OCI-LY1 (cell line): ENCODE measurements around the gene TMEM208.

Source experiments
- H2AFZ ChIP-seq: fragments of 200-600 bp; sonication (generic), shearing (Covaris generic); 2 replicates; pipeline ENCODE4 v1.6.0; 2014; ENCODE audit warnings: antibody characterized with exemption, mild to moderate bottlenecking, low read length
- H3F3A ChIP-seq: fragments of 200-600 bp; sonication (generic), shearing (Covaris generic); 2 replicates; pipeline ENCODE4 v1.6.0; 2014; ENCODE audit warnings: mild to moderate bottlenecking, antibody characterized with exemption, low read length, moderate library complexity; ENCODE audit not compliant: insufficient read depth
- H3K27ac ChIP-seq: fragments of 200-600 bp; sonication (generic); 2 replicates; pipeline ENCODE4 v1.5.1; 2014; ENCODE audit warnings: low read length, mixed run types, mild to moderate bottlenecking, low read depth; ENCODE audit not compliant: poor library complexity, severe bottlenecking
- H3K27me3 ChIP-seq: fragments of 200-600 bp; sonication (generic); 2 replicates; pipeline ENCODE4 v1.6.0; 2014; ENCODE audit warnings: antibody characterized with exemption, mild to moderate bottlenecking, low read length, moderate library complexity; ENCODE audit not compliant: insufficient read depth
- H3K36me3 ChIP-seq: fragments of 200-600 bp; sonication (generic); 2 replicates; pipeline ENCODE4 v1.6.1; 2014; ENCODE audit warnings: mild to moderate bottlenecking, antibody characterized with exemption, low read length, moderate library complexity, mixed read lengths; ENCODE audit not compliant: insufficient read depth
- H3K4me1 ChIP-seq: fragments of 200-600 bp; sonication (generic); 2 replicates; pipeline ENCODE4 v1.5.1; 2014; ENCODE audit warnings: mild to moderate bottlenecking, low read length, moderate library complexity; ENCODE audit not compliant: insufficient read depth, severe bottlenecking
- H3K4me2 ChIP-seq: fragments of 200-600 bp; sonication (generic), shearing (Covaris generic); 2 replicates; pipeline ENCODE4 v1.6.1; 2014; ENCODE audit warnings: low read length
- H3K4me3 ChIP-seq: fragments of 200-600 bp; sonication (generic); 2 replicates; pipeline ENCODE4 v1.5.1; 2014; ENCODE audit warnings: low read length, low read depth, mild to moderate bottlenecking, mixed read lengths; ENCODE audit not compliant: poor library complexity, severe bottlenecking
- H3K79me2 ChIP-seq: fragments of 200-600 bp; shearing (Covaris generic); 2 replicates; pipeline ENCODE4 v1.6.1; 2016; ENCODE audit warnings: mixed run types, low read length, mixed read lengths; ENCODE audit not compliant: insufficient read depth
- H3K9ac ChIP-seq: fragments of 200-600 bp; sonication (generic), shearing (Covaris generic); 2 replicates; pipeline ENCODE4 v1.6.1; 2014; ENCODE audit warnings: mild to moderate bottlenecking, low read length, mixed read lengths
- H3K9me2 ChIP-seq: fragments of 200-600 bp; sonication (generic), shearing (Covaris generic); 2 replicates; pipeline ENCODE4 v1.6.1; 2014; ENCODE audit warnings: low read depth, mild to moderate bottlenecking, low read length, mixed read lengths
- H3K9me3 ChIP-seq: fragments of 200-600 bp; shearing (Covaris generic); 2 replicates; pipeline ENCODE4 v1.6.1; 2014; ENCODE audit warnings: low read length, mixed read lengths
- H4K20me1 ChIP-seq: fragments of 200-600 bp; sonication (generic), shearing (Covaris generic); 2 replicates; pipeline ENCODE4 v1.6.0; 2016; ENCODE audit warnings: mild to moderate bottlenecking, low read length; ENCODE audit not compliant: insufficient read depth
- EZH2 ChIP-seq: fragments of 200-600 bp; sonication (generic), shearing (Covaris generic); IDR thresholded peaks from 2 replicates; pipeline ENCODE4 v1.8.0; 2017; ENCODE audit warnings: borderline replicate concordance, mixed run types, mild to moderate bottlenecking, antibody characterized with exemption, low read length, moderate library complexity, mixed read lengths
- TF ChIP-seq, protein P1 (sequence below): fragments of 200-600 bp; sonication (generic), shearing (Covaris generic); IDR thresholded peaks from 2 replicates; pipeline ENCODE4 v1.5.1; 2017; ENCODE audit warnings: mild to moderate bottlenecking, antibody characterized with exemption, low read length, moderate library complexity, mixed read lengths

TMEM208 gene

GRCh38 chr16:67270931-67271338 is 44.0 kb downstream of the TMEM208 start:
- no peak overlapping the region for H3K9ac ChIP-seq
- H3F3A ChIP-seq: no peaks in the 10 kb centered on the region
- TF ChIP-seq, protein P1, sequence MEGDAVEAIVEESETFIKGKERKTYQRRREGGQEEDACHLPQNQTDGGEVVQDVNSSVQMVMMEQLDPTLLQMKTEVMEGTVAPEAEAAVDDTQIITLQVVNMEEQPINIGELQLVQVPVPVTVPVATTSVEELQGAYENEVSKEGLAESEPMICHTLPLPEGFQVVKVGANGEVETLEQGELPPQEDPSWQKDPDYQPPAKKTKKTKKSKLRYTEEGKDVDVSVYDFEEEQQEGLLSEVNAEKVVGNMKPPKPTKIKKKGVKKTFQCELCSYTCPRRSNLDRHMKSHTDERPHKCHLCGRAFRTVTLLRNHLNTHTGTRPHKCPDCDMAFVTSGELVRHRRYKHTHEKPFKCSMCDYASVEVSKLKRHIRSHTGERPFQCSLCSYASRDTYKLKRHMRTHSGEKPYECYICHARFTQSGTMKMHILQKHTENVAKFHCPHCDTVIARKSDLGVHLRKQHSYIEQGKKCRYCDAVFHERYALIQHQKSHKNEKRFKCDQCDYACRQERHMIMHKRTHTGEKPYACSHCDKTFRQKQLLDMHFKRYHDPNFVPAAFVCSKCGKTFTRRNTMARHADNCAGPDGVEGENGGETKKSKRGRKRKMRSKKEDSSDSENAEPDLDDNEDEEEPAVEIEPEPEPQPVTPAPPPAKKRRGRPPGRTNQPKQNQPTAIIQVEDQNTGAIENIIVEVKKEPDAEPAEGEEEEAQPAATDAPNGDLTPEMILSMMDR: no peak
- no peak for TF ChIP-seq EZH2

DNA sequence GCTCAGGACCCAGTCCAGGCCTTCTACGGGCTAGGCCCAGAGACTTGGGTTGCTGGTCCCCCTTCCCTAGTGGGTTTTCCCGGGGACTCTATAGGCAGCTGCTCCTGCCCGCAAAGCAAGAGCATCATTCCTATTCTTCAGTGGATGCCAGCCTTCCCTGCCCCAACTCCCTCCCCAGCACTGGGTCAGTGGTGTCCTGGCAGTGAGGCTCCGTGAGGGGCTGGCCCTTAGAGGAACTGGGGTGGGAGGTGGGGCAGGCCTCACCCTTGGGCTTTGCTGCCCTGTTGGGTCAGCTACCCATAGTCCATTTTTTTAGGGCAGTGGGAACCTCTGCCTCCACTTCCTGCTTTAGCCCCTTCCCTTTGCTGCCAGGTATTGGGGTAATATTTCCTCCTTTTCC is 44.5 kb downstream of the TMEM208 start:
- Histone ChIP-seq H3K4me2 (no peak overlapping the region), H3K27me3 (no peaks in the 10 kb centered on the region), H3K9ac (no peak overlapping the region), H3K9me3 (no peaks in the 10 kb centered on the region), H3K4me3 (no peak overlapping the region), H3F3A (no peaks in the 10 kb centered on the region), H3K9me2 (no peaks in the 10 kb centered on the region), H3K27ac (no peak overlapping the region), H3K4me1 (no peaks in the 10 kb centered on the region), H3K36me3 (peaks cover 6% of the 10 kb centered on the region), H4K20me1 (no peaks in the 10 kb centered on the region), H3K79me2 (no peaks in the 10 kb centered on the region), H2AFZ (no peak overlapping the region)
- TF ChIP-seq, protein P1: no peak
- no peak for TF ChIP-seq EZH2

More at GRCh38 chr16:67270931-67271338, 44.0 kb downstream of the TMEM208 start:
- no peak overlapping the region for H2AFZ ChIP-seq
- H3K27ac ChIP-seq: no peak overlapping the region
- H3K4me1 ChIP-seq: no peaks in the 10 kb centered on the region
- peaks cover under 1% of the 10 kb centered on the region; the same call in 1 of the 2 replicates for H3K36me3 ChIP-seq
- no peak overlapping the region for H3K4me2 ChIP-seq
- H3K9me3 ChIP-seq: no peaks in the 10 kb centered on the region
- no peaks in the 10 kb centered on the region for H3K79me2 ChIP-seq
- H3K9me2 ChIP-seq: no peaks in the 10 kb centered on the region
- H4K20me1 ChIP-seq: no peaks in the 10 kb centered on the region
- H3K4me3 ChIP-seq: no peak overlapping the region
- H3K27me3 ChIP-seq: 0 out of 2 replicates have a peak, but pooled peaks cover 2% of the 10 kb centered on the region

DNA sequence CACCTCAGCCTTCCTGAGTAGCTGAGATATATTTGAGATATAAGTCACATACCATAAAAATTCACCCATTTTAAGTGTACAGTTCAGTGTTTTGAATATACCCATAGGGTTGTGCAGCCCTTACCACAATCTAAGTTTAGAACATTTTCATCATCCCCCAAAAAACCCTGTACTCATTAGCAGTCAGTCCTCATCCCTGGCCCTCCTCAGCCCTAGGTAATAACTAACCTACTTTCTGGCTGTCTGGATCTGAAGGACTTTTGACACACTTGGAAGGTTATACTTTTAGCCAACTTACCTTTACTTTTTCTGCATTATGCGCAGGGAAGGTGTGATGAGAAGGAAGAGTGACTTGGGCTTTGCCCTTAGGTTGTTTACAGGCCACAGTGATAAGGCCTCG is 48.4 kb downstream of the TMEM208 start:
- Histone ChIP-seq H2AFZ (no peak overlapping the region), H3K27ac (no peak overlapping the region), H3F3A (no peaks in the 10 kb centered on the region), H4K20me1 (no peaks in the 10 kb centered on the region), H3K9me3 (no peaks in the 10 kb centered on the region), H3K4me1 (peaks cover 9% of the 10 kb centered on the region), H3K9me2 (no peaks in the 10 kb centered on the region), H3K4me2 (no peak overlapping the region), H3K27me3 (no peaks in the 10 kb centered on the region), H3K36me3 (peaks cover 9% of the 10 kb centered on the region), H3K79me2 (no peaks in the 10 kb centered on the region), H3K9ac (no peak overlapping the region), H3K4me3 (no peak overlapping the region)
- TF ChIP-seq, protein P1: no peak
- no peak for TF ChIP-seq EZH2
